ENCODE data around the gene PUM2. TPM values are rescaled to one million over a fixed set of nuclear protein-coding genes. Genes with fewer than 3 reads are reported as not detected.

The PUM2 gene
- total RNA-seq, 1 experiment from 2014 or later: 105 TPM

- Histone ChIP-seq H3K9ac (ENCODE audit: low read length) (no peak overlapping the region), H2AFZ (ENCODE audit: low read depth, low read length, poor library complexity, severe bottlenecking) (no peak overlapping the region), H3K4me3 (replicated peaks in 1 of 2; ENCODE audit: low read depth in 1 of 2, low read length in 2 of 2) (no peak overlapping the region), H4K20me1 (ENCODE audit: insufficient read depth) (no peaks in the 10 kb centered on the region), H3K36me3 (ENCODE audit: control insufficient read depth in 1 of 2, insufficient read depth in 2 of 2, low read length in 2 of 2) (no peaks in the 10 kb centered on the region), H3K4me2 (ENCODE audit: low read length) (no peak overlapping the region), H3K9me3 (ENCODE audit: control insufficient read depth in 1 of 2, insufficient read depth in 1 of 2, low read depth in 1 of 2, low read length in 2 of 2) (no peaks in the 10 kb centered on the region), H3K27ac (ENCODE audit: low read depth, low read length) (no peak overlapping the region), H3K4me1 (ENCODE audit: control insufficient read depth in 1 of 2, insufficient read depth in 2 of 2, low read length in 2 of 2) (no peaks in the 10 kb centered on the region; a peak in 1 of 4 replicates), H3K79me2 (ENCODE audit: insufficient read depth, low read length) (no peaks in the 10 kb centered on the region), H3K27me3 (ENCODE audit: insufficient read depth, low read length) (no peaks in the 10 kb centered on the region), H3K9me2 (ENCODE audit: insufficient read depth) (no peaks in the 10 kb centered on the region)
- intact Hi-C loops (cut with micrococcal nuclease): no loop called here
- DNase-seq (ENCODE audit: low read depth, low spot score) (no peak), ATAC-seq (no peak)
- ChIA-PET CTCF (interaction anchor here (0.8 to 1.8 kb wide), 2 partner anchors 11 to 266 kb away, joined by 3 to 5 read pairs; no protein-coding TSS in a partner anchor), POLR2A (no interaction called here), RAD21 (ENCODE audit: low non-redundant PET in 1 of 2, low total read pairs in 2 of 2, uncharacterized antibody in 2 of 2, unreplicated experiment in 2 of 2) (no interaction called here)
- BruUV-seq (replicated peaks): no TSS peak
- TF ChIP-seq RAD21 (IDR thresholded peaks at IDR 0.05; ENCODE audit: low read depth) (no peak), FOSL1 (IDR thresholded peaks at IDR 0.05; ENCODE audit: low read depth) (no peak), ELF1 (IDR thresholded peaks at IDR 0.05; ENCODE audit: borderline replicate concordance, low read depth) (no peak), EGR1 (IDR thresholded peaks at IDR 0.05; ENCODE audit: low read depth) (no peak), ZNF274 (IDR thresholded peaks at IDR 0.05; ENCODE audit: low read depth, low read length) (no peak), POLR2AphosphoS5 (IDR thresholded peaks at IDR 0.05; ENCODE audit: low read depth, low read length) (no peak), EZH2 (IDR thresholded peaks at IDR 0.05) (no peak), TCF7L2 (IDR thresholded peaks at IDR 0.05; ENCODE audit: borderline replicate concordance, extremely low read depth, insufficient read depth, insufficient read length) (no peak), SP1 (IDR thresholded peaks at IDR 0.05; ENCODE audit: low read depth) (no peak), CTCF (IDR thresholded peaks at IDR 0.05 in 2 of 3, conservative IDR thresholded peaks at IDR 0.05 in 1 of 3; ENCODE audit: borderline replicate concordance in 1 of 3, insufficient read depth in 1 of 3, low read depth in 2 of 3, low read length in 2 of 3) (no peak), SRF (IDR thresholded peaks at IDR 0.05; ENCODE audit: low read depth) (no peak), YY1 (IDR thresholded peaks at IDR 0.05; ENCODE audit: extremely low read depth, insufficient replicate concordance, low read depth, low read length) (no peak), CBX3 (IDR thresholded peaks at IDR 0.05; ENCODE audit: low read depth) (no peak)
These were observed 34.3 kb upstream of the PUM2 start for GRCh38 chr2:20384953-20385352.

Data from HCT116 (cell line).